HG03565 (cell line): ENCODE data around the gene TMEM100.

Source experiments
- ATAC-seq: cut with Tn5 transposase; IDR thresholded peaks from one replicate; pipeline ENCODE4 v1.9.1; 2021; ENCODE audit warnings: mild to moderate bottlenecking, moderate library complexity; ENCODE audit not compliant: unreplicated experiment

The TMEM100 gene

DNA sequence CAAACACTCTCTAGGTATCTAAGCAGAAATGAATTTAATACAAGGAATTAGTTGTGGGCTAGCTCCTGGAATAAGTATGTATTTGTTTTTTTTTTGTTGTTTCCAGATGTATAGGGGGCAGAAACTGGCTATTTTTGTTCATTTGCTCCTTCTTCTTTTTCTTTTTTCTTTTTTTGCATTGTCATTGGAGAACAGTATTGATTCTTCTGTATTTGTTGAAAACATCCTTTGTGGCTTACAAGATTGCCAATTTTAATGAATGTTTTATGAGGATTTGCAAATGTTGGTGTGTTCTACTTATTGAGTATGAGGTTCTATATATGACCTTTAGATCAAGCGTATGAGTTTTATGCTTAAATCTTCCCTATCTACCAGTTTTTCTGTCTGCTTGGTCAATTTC is 22.6 kb upstream of the TMEM100 start:
- no peak for ATAC-seq

DNA sequence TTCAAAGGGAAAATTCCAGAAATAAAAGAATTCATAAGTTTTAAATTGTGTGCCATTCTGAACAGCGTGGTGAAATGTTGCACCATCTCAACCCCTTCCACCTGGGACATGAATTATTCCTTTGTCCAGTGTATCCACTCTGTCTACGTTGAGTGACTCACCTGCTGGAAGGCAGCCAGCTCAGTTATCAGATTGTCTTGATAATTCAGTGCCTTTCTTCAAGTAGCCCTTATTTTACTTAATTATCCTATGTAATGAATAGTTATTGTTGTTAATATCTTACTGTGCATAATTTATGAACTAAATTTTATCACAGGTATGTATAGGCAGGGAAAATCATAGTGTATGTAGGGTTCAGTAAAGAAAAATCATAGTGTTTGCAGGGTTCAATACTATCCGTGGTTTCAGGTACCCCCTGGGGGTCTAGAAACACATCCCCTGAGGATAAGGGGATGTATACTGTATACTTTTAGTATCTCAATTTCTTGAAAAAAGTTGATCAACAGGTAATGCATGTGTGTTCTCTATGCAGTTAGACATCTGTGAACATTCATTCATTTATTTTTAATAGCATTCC is 20.5 kb upstream of the TMEM100 start:
- peak; percentile 24 for ATAC-seq

DNA sequence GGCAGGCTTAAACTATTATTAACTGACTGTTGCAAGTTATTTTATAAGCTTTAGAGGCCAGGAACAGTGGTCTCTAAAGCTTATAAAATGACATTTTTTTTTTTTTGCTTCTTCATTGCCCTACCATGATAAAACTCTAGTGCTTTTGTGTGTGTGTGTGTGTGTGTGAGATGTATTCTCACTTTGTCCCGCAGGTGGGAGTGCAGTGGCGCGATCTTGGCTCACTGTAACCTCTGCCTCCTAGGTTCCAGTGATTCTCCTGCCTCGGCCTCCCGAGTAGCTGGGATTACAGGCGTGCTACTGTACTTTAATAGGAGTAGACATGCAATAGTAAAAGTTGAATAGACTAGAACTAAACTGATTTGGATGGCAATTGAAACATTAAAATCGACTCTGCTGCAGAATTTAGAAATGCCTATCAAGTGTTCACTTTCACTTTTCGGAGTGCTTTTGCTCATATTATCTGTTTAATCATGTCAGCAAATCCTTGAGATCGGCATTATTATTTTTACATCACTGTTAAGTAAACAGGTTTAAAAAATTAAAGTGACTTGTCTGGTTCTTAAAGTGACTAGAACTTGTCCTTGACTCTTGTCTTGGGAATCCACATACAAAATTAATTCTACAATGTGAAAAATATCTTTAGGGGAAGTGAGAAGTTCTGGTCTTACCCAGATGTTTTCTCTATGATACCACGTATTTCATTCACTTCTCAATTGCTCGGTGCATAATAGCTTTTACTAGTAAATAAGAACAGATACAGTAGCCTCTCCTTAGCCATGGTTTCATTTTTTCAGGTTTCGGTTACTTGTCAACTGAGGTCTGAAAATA is 19.8 kb upstream of the TMEM100 start:
- ATAC-seq, result peak; percentile 93

DNA sequence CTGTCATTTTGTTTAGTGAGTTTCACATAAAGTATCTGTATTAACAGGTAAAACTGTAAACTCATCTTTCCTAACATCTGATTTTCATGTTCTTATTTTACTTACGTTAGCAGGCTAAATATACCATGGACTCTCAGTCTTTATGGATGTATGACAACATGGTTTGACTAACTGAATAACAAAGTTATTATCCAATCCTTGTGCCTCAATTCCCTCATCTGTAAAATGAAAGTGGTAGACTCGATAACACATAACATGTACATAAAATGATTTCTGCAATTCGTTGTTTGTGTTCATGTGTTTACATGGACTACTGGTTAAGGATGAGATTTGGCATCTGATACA is 18.7 kb upstream of the TMEM100 start:
- no peak for ATAC-seq

DNA sequence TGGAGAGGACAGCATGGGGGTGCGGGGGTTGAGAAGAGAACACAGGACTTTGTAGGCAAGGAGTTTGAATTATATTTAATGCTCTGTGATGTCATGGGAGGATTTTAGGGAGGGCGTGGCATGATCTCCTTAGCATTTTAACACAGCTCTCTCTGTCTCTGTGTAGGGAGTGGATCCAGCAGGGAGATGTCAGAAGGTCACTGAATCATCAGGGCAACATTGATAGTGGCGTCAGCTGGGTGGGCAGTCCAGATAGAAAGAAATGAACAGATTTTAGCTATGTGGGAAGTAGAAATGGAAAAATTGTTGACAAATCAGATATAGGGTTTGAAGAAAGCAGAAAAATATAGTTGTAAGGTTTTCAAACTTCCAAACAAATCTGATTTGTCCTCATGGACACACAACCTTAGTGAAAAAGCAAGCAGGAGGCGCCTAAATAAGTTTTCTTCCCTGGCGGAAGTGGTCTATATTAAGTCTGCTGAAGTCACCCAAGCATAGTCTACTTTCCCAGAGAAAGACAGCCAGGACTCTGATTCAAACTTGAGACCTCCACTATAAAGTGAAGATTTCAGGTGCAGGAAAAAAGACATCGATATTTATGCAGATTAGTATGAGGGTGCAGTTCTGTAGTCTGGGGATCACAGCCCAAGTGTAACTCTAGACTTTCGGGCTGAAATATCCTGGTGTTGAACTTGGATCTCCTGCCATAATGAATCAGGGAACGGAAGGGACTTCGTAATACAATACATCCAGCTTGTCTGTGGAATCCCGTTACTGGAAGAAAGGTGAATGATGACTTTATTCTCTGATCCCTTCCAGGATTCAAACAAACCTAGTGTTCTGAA is 18.1 kb upstream of the TMEM100 start:
- ATAC-seq, result no peak

DNA sequence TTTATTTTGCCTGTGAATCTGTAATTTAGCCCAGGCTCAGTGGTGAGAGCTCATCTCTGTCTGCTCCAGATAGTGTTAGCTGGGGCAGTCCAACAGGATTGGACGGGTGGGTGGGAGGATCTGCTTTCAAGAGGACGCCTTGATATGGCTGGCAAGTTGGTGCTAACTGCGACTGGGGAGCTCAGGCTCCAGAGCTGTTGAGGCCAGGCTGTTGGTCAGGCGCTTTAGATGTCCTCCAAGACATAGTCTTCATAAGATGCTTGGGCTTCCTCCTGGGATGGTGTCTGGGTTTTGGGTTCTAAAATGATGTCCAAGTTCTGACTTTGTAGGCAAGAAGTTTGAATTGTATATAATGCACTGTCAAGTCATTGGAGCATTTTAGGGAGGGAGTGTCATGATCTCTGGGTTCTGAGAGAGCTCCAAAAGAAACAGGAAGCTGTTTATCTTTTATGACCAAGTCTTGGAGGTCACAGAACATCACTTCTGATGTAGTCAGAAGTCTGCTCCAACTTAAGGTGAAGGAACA is 15.4 kb upstream of the TMEM100 start:
- no peak for ATAC-seq

DNA sequence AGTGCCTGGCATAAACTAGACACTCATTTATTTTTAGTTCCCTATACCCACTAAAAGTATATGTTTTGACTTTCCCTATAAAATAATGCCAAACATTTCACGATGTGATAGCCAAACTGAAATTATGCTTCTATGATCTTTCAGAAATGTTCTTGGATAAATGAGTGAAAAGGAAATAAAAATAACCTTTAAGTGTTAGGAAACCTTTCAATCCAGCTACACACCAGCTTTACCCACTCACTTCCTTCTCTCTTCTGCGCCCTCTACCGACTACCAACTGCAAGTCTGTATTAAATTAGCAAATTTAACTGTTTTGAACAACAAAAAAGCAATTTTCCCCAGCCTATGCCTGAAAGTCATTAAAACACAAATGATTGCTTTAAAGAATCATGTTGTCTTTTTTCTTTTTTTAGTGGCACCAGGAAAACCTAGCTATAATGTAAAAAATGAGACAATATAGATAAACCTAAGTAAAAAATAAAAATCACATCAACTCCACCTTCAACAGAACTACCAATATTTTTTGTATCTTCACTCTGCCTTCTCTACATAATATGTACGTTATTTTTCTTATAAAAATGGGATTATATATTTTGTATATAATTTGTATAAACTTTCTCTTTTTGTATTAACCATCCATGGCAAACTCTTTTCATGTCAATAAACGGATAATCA is 13.2 kb upstream of the TMEM100 start:
- ATAC-seq, result no peak

DNA sequence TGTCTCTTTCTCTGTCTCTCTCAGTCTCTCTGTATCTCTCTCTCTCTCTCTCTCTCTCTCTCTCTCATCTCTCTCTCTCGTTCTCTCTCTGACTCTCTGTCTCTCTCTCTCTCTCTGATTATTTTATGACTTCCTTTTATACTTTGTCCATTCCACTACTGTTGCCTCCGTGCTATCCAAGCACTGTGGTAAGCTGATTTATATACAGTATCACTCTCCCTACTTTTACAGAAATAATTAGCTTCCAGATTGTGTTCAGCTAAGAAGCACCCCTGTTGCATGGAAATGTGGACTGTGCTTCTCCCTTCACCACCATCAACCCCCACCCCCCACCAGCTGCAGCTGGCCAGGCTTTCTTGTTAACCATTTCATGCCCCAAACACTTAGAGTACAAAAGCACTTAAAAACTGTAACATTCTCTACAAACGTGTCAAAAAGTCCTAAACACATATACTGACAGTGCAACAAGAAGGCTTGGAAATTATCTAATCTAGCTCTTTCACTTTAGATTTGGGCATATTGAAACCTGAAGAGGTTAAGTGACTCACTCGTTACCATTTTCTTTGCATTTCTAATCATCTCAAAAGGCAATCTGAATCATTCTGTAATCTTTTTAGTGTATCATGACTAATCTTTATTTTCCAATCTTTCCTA is 11.6 kb upstream of the TMEM100 start:
- ATAC-seq, result peak; percentile 61

DNA sequence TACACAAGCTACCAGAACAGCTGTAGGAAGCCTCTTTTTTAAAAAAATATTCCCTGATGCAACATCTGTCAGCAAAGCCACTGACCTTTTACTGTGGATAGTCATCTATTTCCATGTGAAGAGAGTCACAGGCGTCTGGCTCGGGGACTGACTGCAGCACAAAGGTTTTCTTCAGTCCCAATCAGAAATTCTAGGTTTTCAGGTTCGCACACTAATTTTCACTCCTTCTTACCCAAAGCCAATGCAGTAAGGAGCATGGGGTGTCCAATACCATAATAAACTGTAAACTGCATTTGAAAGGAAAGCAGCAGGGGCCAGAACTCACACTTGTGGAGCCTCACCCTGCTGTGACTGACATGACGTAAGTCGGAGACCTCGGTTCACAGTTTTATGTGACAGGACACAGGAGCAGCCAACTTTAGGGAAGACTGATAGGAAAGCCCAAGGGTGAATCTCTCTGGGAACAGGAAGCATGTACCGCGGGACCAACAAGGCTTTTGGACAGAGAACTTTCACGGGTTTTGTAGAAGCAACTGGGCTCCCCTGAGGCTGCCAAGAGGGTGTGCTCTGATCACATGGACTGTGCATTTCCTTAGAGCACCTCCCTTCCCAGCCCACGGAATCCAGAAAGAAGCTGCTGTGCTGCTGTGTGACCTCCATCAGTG is 9.1 kb upstream of the TMEM100 start:
- no peak for ATAC-seq

DNA sequence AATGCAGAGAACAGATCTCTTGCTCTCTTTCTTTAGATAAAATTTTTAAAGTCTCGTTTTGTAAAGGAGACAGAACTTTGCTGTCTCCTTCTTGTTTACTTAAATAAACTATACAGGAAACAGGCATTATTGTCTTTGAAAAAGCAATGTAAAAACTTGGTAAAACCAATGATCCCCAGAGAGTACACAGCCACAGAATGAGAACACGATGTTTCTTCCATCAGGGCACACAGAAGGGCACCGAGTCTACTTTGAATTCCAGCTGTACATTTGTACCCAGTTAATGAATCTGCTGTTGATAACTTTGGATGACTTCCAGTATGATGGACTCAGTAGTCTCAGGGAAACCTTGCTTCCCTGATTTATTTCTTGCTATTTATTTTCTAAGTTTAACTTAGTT is 8.1 kb upstream of the TMEM100 start:
- no peak for ATAC-seq

DNA sequence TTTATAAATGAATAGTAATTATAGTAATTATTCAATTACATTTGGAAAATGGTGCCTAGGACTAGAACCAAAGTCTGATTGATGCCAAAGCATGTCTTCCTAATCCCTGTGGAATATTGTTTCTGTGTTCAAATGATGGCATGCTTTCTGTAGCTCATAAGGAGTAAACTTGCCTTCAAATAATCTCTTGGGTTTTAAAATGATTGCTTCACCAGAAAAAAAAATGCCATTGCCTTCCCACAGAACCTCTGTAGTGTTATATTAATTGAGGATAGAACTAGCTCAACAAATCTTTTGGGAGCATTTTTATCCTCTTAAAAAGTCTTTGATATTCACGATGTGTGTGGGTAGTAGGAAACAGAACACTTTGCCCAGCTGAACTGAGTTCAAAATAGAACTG is 7.7 kb upstream of the TMEM100 start:
- ATAC-seq, result no peak

DNA sequence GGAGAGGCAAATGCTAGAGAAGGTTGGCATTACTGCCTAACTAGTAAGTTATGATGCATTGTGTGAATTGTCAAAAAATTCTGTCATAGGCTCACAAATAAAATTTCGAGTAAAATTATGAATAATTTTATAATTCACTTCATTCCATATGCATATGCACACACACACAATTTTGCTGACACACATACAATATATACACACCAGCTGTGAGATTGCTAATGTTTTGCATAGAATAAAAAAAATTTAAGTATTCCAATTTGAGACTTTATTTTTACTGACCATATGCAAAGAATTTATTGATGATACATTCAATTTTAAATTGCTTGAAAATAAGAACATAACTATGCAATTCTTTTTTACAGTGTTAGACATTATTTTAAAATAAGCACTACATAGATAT is 6.8 kb upstream of the TMEM100 start:
- ATAC-seq, result no peak

DNA sequence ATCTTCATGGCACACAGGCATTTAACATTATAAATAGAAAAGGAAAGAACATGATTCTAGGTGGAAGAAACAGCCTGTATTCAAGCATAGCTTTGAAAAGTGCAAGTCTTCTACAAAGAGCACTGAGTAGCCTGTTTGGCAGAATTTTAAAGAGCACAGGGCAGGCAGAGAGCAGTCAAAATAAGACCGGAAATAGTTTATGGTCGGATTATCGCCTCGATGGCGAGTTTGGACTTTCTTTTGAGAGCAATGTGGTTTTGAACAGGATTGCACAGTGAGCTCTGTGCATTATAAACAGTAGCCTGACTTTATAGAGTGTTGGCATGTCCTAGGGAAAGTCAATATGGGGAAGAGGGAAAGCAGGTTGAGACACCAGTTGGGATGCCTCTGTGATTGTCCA is 6.2 kb upstream of the TMEM100 start:
- no peak for ATAC-seq

DNA sequence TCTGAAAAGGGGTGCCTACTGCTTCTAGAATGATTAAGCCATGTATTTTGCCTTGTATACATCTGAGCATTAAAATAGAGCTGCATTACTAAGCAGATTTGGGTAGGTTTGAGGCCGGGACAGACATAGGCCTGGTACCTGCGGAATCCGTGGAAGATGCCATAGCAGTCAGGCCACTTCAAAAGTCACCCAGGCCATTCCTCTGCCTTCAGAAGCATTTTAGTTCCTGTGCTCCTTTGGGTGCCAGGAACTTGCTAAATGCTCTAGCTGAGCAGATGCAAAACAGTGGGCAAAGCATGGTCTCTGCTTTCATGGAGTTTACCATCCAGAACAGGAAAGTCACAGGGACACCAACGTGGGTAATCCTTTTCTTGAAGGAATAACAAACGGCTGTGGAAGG is 5.7 kb upstream of the TMEM100 start:
- no peak for ATAC-seq

DNA sequence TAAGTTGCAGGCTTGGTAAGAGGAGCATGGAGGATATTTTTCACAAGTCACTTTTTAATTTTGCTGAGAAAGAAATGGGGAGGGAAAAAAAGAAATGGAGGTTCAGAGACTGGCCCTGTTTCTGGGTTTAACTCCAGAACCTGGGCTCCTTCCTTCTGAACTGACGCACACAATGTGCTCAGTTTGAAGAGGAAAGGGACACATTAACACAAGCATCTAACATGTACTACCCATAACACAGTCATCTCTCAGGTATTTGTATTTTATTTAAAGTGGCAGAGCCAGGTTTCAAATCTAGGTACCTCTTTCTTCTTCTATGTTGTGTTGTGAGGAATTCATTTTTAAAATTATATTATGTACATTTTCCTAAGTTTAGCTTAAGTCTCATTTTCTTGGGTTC is 5.3 kb upstream of the TMEM100 start:
- ATAC-seq, result no peak

DNA sequence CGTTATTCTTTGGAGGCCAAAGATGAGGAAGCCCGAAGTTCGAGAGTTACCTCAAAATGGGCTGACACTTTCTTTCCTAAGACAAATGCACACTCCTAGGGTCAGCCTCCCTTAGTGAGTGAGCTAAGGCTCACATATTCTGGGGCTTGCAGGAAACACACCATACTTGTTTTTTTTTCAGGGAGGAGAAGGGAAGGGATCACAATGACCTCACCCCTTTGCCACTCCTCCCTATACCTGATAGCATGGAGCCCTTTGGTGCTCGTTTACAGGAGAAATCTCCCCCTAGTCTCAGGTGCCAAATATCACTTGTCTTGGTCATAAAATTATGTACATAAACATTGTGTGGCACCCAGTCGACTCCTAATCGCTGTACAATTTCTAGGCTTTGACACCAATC is 4.6 kb upstream of the TMEM100 start:
- no peak for ATAC-seq

DNA sequence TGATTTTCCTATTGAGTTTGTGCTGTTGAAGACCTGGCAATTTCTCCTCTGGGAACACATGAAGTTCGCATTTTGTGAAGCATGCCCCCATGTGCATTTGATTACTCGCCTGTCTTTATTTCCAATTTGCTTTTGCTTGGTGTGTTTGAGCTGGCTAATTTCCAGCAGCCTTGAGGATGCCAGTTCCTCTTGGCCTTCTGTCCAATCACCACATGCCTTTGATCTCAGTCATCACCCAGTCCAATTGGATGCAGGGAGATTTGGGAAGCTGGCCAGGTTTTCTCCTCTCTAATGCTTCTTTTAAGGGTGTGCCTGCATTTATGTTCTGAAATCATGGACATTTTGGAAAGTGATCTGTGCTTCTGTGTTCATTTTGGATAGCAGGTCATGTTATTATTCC is 3.8 kb upstream of the TMEM100 start:
- ATAC-seq, result no peak

DNA sequence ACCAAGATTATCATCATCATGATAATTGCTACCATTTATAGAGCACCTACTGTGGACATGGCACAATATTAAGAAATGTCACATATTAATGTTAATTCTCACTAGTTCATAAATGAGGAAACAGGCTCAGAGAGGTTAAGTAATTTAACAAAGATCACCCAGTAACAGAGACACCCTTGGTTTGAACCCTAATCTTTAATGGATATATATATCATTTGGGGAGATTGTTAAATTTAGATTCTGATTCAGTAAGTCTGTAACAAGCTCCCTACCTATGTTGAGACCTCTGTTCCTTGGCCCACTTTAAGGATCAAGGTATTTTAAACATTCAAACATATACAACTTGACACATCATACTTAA is 804 bp upstream of the TMEM100 start:
- ATAC-seq, result no peak

DNA sequence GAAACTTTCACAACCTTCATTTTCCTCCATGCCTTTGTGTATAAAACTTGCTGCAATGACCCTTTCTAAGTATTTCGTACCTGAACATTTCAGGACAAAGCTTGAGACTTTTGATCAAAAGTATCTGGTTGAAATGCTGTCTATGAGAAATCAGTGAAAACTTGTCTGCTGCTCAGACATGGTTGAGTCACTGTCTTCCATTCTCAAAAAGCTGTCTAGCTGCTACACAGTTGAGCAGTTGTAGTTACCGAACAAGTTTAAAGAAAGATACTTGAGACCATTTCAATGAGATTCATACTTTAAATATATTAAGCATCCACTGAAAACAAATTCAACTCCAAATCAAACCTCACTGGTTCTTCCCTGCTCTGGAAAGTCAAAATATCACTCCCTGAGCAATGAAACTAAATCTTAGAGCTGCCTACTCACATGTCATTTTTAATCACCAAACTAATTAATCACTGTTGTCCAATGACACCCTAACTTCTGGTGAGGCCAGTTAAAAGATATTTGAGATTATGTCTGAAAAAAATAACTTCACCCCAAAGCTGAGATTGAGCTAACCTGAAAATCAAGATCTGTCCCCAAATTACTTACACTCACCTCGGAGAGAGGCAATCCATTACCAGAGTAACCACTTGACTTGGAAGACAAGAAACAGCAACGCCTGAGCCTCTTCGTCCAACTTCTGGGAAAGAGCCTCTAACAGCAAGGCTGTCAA is 488 bp downstream of the TMEM100 start:
- no peak for ATAC-seq
